Measurements from ENCODE around the gene GABRB1.

DNA sequence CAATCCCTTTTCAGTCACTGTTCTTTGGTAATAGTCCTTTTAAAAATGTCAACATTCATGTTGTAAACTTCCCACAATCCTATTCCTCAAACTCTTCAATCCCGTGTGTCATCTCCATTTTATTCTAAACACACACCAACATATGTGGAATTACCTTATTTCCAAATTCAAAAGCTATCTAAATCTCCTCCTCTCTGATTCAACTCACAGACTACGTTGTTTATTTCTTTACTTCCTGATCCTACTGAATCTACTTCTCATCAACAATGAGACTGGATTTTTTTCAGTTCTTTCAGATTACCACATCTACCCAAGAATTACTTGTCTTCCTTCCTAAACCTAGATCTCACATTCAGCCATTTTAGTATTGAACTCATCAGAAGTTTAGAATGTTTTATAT, 188.2 kb downstream of the GABRB1 start:
- TF ChIP-seq GATA2 (IDR thresholded peaks at IDR 0.05; ENCODE audit: low read depth, low read length) = no peak
- TF ChIP-seq GATA3 (IDR thresholded peaks at IDR 0.05; ENCODE audit: low read depth, low read length) = no peak
